Spleen (tissue), 7 donors: Measurements from ENCODE around the gene DYRK1A.

ENCODE experiments used
- CTCF ChIP-seq, 11 experiments: fragments of 200-600 bp in 7 of 11; fragments of 450-650 bp in 4 of 11; sonication (generic) in 4 of 11; IDR thresholded peaks in 8 of 11; conservative IDR thresholded peaks in 3 of 11; 1 replicate in 7 of 11; 2 replicates in 4 of 11; pipeline versions ENCODE4 v1.4.0 to v1.8.0; 2016 to 2021; ENCODE audit warnings: antibody characterized with exemption in 11 of 11, inconsistent platforms in 4 of 11, mild to moderate bottlenecking in 1 of 11
- POLR2A ChIP-seq, 3 donors: fragments of 450-650 bp; IDR thresholded peaks; one replicate each; pipeline ENCODE4 v1.5.1; 2017; ENCODE audit warnings: antibody characterized with exemption in 3 of 3, mild to moderate bottlenecking in 1 of 3
- POLR2AphosphoS5 ChIP-seq, 3 donors: sonication (generic); formaldehyde crosslinking; IDR thresholded peaks; one replicate each; pipeline ENCODE4 v1.5.1; 2017; ENCODE audit warnings: antibody characterized with exemption in 3 of 3
- donor health status: DM: no; HTN: no; CAD: no; lungs with moderate emphysema.
- donor health status: DM: no; HTN: no; CAD: no.
- donor health status: DM: no; HTN: no; CAD: no.

- no peak for TF ChIP-seq POLR2A (IDR thresholded peaks at IDR 0.05)
- no peak for TF ChIP-seq CTCF (IDR thresholded peaks at IDR 0.05 in 8 of 11, conservative IDR thresholded peaks at IDR 0.05 in 3 of 11)
- TF ChIP-seq POLR2AphosphoS5 (IDR thresholded peaks at IDR 0.05) = no peak
These were observed 46.2 kb downstream of the DYRK1A start for GRCh38 chr21:37412603-37413360.
